ENCODE data around the gene SAC3D1. TPM values are rescaled to one million over a fixed set of nuclear protein-coding genes. Genes with fewer than 3 reads are reported as not detected.
A peak's percentile ranks its signal among the peaks of the same experiment; 100 is the strongest.

SAC3D1 gene
- polyA plus RNA-seq (2012; ENCODE audit: insufficient read depth, insufficient read length, low read depth): 19.0 TPM

GRCh38 chr11:65040847-65041622 is at the start of gene SAC3D1:
TSS of gene SAC3D1 (plus strand) at chr11:65041210. CDS start at chr11:65041293, 83 bp downstream.
- no peaks in the 10 kb centered on the region for H3K4me1 ChIP-seq
- no peaks in the 10 kb centered on the region for H3K36me3 ChIP-seq
- no peaks in the 10 kb centered on the region; the same call in 1 of the 2 replicates for H3K27me3 ChIP-seq
- H3K4me3 ChIP-seq (ENCODE audit: low read depth, low read length): peak within 1 kb of the TSS; percentile 59
- TF ChIP-seq, protein P1, sequence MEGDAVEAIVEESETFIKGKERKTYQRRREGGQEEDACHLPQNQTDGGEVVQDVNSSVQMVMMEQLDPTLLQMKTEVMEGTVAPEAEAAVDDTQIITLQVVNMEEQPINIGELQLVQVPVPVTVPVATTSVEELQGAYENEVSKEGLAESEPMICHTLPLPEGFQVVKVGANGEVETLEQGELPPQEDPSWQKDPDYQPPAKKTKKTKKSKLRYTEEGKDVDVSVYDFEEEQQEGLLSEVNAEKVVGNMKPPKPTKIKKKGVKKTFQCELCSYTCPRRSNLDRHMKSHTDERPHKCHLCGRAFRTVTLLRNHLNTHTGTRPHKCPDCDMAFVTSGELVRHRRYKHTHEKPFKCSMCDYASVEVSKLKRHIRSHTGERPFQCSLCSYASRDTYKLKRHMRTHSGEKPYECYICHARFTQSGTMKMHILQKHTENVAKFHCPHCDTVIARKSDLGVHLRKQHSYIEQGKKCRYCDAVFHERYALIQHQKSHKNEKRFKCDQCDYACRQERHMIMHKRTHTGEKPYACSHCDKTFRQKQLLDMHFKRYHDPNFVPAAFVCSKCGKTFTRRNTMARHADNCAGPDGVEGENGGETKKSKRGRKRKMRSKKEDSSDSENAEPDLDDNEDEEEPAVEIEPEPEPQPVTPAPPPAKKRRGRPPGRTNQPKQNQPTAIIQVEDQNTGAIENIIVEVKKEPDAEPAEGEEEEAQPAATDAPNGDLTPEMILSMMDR (IDR thresholded peaks at IDR 0.05; ENCODE audit: low read depth, low read length): no peak
- peak; percentile 91 for DNase-seq
- H3K9me3 ChIP-seq: no peaks in the 10 kb centered on the region

DNA sequence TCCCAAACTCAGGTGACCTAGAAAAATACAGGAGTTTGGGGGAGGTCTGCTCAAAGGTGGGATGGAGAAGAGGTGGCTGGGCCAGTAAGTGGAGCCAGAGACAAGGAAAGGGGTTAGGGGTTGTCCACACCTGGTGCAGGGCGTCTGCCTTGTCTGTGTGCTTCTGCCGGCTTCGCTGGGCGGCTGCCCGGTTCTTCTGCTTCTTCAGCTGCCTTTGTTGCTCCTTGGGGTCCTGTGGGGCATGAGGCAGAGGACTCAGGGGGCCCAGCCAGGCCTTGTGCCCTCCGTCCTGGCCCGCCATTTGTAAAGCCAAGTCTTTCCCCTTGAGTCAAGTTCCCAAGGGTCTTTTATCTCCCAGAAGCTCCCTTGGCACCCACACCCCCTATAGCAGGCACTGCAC is 46.7 kb upstream of the SAC3D1 start:
- no peak for DNase-seq
- Histone ChIP-seq H3K36me3 (no peaks in the 10 kb centered on the region), H3K27me3 (no peaks in the 10 kb centered on the region), H3K9me3 (no peaks in the 10 kb centered on the region), H3K4me3 (ENCODE audit: low read depth, low read length) (no peak overlapping the region), H3K4me1 (0 out of 2 replicates have a peak, but pooled peaks cover 3% of the 10 kb centered on the region)
- TF ChIP-seq, protein P1 (IDR thresholded peaks at IDR 0.05; ENCODE audit: low read depth, low read length): no peak

- TF ChIP-seq, protein P1 (IDR thresholded peaks at IDR 0.05; ENCODE audit: low read depth, low read length): no peak
- Histone ChIP-seq H3K36me3 (no peaks in the 10 kb centered on the region), H3K4me1 (no peaks in the 10 kb centered on the region), H3K27me3 (no peaks in the 10 kb centered on the region), H3K4me3 (ENCODE audit: low read depth, low read length) (no peak overlapping the region), H3K9me3 (no peaks in the 10 kb centered on the region)
- no peak for DNase-seq
Measured at GRCh38 chr11:64996327-64996709, 44.7 kb upstream of the SAC3D1 start.

DNA sequence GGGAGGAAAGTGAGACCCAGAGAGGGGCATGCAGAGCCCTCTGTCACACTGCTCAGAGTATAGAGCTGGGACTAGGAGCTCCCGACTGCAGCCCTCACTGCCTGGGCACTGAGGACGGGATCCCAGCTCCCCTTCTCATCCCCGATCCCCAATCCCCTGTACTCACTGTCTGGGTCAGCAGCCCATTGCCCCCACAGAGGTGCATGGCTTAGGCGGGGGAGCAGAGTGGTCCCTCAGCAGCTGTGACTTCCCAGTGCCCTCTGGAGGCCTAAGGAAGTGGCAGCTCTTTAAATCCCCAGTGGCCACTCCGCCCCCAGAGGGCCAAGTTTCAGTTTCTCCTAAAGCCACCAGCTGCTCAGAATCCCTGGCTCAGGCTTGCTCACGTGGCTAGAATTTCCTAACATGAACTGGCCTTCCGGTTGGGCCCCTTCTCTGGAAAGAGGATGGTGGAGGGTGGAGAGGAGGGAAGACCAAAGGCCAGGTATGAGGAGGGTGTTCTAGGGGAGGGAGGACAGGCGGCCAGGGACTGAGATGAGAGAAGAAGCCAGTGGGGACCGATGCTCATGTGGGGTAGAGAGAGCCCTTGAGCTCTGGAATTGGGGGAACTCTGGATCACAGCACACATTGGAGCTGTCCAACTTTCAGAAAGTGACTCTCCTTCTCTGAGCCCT is 44.2 kb upstream of the SAC3D1 start, which contains the start of gene BATF2:
BATF2 (minus strand) TSS at position 262 of the 671 bp plus-strand sequence; CDS start at position 205, 57 bp downstream.
- DNase-seq: peak; percentile 61
- Histone ChIP-seq H3K4me1 (no peaks in the 10 kb centered on the region), H3K4me3 (ENCODE audit: low read depth, low read length) (no peak within 1 kb of the TSS), H3K36me3 (no peaks in the 10 kb centered on the region), H3K27me3 (no peaks in the 10 kb centered on the region), H3K9me3 (no peaks in the 10 kb centered on the region)
- TF ChIP-seq, protein P1 (IDR thresholded peaks at IDR 0.05; ENCODE audit: low read depth, low read length): peak; percentile 41

DNA sequence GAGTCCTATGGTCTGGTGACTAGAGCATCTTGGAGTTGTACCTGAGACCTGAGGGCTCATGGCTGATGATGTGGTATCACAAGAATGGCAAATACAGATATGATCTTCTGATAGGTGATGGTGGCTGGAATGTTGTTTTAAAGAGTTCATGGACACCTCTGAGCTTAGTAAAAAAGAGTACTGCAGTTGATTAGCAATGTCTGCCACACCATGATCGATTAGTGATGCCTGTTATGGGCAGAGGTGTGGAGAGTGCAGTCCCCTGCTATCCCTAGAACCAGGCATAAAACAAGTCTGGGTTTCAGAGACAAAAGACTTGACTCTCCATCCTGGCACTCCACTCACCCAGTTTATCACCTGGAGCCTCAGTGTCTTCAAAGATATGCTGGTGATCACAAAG is 42.9 kb upstream of the SAC3D1 start:
- H3K27me3 ChIP-seq: no peaks in the 10 kb centered on the region
- no peak overlapping the region for H3K4me3 ChIP-seq (ENCODE audit: low read depth, low read length)
- no peaks in the 10 kb centered on the region for H3K9me3 ChIP-seq
- TF ChIP-seq, protein P1 (IDR thresholded peaks at IDR 0.05; ENCODE audit: low read depth, low read length): no peak
- DNase-seq: no peak
- no peaks in the 10 kb centered on the region for H3K4me1 ChIP-seq
- no peaks in the 10 kb centered on the region for H3K36me3 ChIP-seq

Measured in BE2C (cell line).